Measurements from ENCODE around the gene DQX1.

- TF ChIP-seq CTCF (IDR thresholded peaks at IDR 0.05; ENCODE audit: low read depth, low read length) (no peak), POLR2A (IDR thresholded peaks at IDR 0.05; ENCODE audit: extremely low read depth, insufficient read length) (no peak), MAX (IDR thresholded peaks at IDR 0.05; ENCODE audit: low read depth, low read length) (no peak), MYC (IDR thresholded peaks at IDR 0.05; ENCODE audit: low read depth, low read length) (no peak)
Measured at GRCh38 chr2:74535440-74535965, 9.5 kb upstream of the DQX1 start.

Data from NB4 (cell line).